ENCODE results near the gene PYGB. TPM values are rescaled to one million over a fixed set of nuclear protein-coding genes. Genes with fewer than 3 reads are reported as not detected.

The PYGB gene
- total RNA-seq, 3 donors from 2014 or later, result 247 to 252 (median 247) TPM

DNA sequence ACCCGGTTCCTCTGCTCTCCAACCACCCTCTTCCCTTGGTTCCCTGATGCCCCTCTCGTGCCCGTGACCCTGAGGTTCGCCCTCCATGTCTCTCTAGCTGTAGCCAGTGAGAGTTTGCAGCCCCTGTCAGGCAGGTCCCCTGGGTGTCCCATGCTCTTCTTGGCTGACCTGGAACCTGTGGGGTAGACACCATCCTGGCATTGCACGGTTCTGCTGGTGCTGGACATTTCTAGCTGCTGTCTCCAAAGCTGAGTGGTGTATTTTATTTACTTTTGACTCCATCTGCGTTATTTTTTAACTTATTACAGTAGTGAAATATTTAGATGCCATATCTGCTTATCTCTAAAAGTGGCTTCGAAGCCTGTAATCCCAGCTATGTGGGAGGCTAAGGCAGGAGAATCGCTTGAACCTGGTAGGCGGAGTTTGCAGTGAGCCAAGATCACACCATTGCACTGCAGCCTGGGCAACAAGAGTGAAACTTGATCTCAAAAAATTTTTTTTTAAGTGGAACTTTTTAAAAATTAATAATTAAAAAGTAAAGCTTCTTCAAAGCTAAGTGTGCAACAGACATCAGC lies 39.8 kb upstream of the PYGB start:
- ATAC-seq (no peak), DNase-seq (no peak)
- TF ChIP-seq, protein P1, sequence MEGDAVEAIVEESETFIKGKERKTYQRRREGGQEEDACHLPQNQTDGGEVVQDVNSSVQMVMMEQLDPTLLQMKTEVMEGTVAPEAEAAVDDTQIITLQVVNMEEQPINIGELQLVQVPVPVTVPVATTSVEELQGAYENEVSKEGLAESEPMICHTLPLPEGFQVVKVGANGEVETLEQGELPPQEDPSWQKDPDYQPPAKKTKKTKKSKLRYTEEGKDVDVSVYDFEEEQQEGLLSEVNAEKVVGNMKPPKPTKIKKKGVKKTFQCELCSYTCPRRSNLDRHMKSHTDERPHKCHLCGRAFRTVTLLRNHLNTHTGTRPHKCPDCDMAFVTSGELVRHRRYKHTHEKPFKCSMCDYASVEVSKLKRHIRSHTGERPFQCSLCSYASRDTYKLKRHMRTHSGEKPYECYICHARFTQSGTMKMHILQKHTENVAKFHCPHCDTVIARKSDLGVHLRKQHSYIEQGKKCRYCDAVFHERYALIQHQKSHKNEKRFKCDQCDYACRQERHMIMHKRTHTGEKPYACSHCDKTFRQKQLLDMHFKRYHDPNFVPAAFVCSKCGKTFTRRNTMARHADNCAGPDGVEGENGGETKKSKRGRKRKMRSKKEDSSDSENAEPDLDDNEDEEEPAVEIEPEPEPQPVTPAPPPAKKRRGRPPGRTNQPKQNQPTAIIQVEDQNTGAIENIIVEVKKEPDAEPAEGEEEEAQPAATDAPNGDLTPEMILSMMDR (IDR thresholded peaks at IDR 0.05), result no peak
- intact Hi-C loops (cut with DNase I, micrococcal nuclease), result no loop called here
- Histone ChIP-seq H3K36me3 (ENCODE audit: low read depth) (peaks cover 8% of the 10 kb centered on the region), H3K4me3 (no peak overlapping the region), H3K9me3 (no peaks in the 10 kb centered on the region), H3K4me1 (ENCODE audit: low read depth) (no peaks in the 10 kb centered on the region)

DNA sequence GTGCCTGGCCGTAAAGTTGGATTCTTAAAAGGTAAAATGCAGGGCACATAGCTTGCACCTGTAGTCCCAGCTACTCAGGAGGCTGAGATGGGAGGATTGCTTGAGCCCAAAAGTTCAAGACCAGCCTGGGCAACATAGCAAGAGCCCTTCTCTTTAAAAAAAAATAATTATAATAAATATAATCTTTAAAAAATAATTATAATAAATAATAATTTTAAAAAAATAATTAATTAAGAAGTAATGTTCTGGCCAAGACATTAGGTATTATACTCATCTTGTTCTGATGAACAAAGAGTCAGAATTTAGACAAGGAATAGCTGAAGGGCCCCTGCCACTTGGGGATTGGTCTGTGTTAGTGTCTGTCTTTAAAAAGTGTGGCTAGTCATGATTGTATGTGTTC lies 38.5 kb upstream of the PYGB start:
- ATAC-seq (no peak), DNase-seq (no peak)
- Histone ChIP-seq H3K9me3 (no peaks in the 10 kb centered on the region), H3K36me3 (ENCODE audit: low read depth) (peaks cover 8% of the 10 kb centered on the region), H3K4me1 (ENCODE audit: low read depth) (no peaks in the 10 kb centered on the region), H3K4me3 (no peak overlapping the region)
- TF ChIP-seq, protein P1 (IDR thresholded peaks at IDR 0.05), result no peak
- intact Hi-C loops (cut with DNase I, micrococcal nuclease), result no loop called here

DNA sequence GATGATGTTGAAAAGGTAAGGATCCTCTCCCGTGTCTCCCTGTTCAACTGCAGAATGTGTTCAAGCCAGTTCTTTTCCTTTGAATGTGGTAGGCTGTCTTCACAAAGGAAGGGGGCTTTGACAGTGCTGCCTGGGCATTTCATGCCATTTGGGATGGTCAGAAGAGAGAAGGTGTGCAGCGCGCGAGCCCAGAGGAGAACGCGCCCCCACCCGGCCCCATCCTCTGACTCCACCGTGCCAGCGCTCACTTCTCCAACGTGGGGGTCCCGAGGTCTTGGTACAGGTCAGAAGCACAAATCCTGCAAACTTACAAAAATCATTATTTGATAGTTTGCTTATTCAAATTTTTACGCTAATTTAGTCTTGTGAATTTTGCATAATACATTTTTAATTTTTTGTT lies 38.0 kb upstream of the PYGB start:
- Histone ChIP-seq H3K4me3 (no peak overlapping the region), H3K4me1 (ENCODE audit: low read depth) (no peaks in the 10 kb centered on the region), H3K9me3 (no peaks in the 10 kb centered on the region), H3K36me3 (ENCODE audit: low read depth) (peaks cover 8% of the 10 kb centered on the region)
- intact Hi-C loops (cut with DNase I, micrococcal nuclease), result no loop called here
- TF ChIP-seq, protein P1 (IDR thresholded peaks at IDR 0.05), result no peak
- no peak for DNase-seq
- no peak for ATAC-seq

DNA sequence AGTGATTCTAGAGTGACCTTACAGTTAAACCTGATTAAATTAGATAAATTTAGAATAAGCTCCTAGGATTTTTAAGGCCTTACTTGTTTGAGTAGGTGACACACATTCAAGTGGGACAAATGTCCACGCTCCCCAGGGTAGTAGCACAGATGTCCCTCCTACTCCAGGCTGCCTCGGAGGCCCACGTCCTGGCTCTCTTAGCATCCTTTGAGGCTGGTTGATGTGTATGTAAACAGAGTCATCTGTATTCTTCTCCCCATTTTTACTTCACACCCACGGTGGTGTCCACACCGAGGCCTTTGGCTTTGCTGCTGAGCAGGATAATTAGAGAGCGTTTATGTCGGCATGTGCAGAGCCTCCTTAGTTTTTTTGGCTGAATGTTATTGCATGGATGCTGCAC lies 36.6 kb upstream of the PYGB start:
- ATAC-seq (no peak), DNase-seq (no peak)
- no peak overlapping the region for H3K4me3 ChIP-seq
- H3K36me3 ChIP-seq (ENCODE audit: low read depth), result peaks cover 11% of the 10 kb centered on the region
- intact Hi-C loops (cut with DNase I, micrococcal nuclease), result no loop called here
- no peaks in the 10 kb centered on the region for H3K4me1 ChIP-seq (ENCODE audit: low read depth)
- TF ChIP-seq, protein P1 (IDR thresholded peaks at IDR 0.05), result no peak
- no peaks in the 10 kb centered on the region for H3K9me3 ChIP-seq

DNA sequence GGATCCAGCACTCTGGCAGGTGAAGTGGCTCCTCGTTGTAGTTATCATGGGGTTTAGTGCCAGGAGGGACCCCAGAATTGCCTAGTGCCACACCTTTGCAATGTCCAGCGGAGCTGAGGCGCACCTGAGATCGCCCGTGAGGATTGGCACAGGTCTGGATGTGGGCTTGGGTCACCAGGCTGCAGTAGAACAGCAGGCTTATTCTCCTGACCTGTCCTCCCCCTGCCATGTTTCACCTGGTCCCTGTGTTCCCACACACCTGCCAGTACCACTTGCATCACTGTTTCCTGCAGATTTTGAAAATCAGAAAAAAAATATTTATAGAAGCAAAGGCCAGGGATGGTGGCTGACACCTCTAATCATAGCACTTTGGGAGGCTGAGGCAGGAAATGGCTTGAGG lies 35.6 kb upstream of the PYGB start:
- Histone ChIP-seq H3K4me3 (no peak overlapping the region), H3K9me3 (no peaks in the 10 kb centered on the region), H3K4me1 (ENCODE audit: low read depth) (no peaks in the 10 kb centered on the region), H3K36me3 (ENCODE audit: low read depth) (peaks cover 17% of the 10 kb centered on the region)
- intact Hi-C loops (cut with DNase I, micrococcal nuclease), result no loop called here
- ATAC-seq, result no peak
- DNase-seq, result no peak
- TF ChIP-seq, protein P1 (IDR thresholded peaks at IDR 0.05), result no peak
